Trophoblast cell (in vitro differentiated cells and primary cell): Measurements from ENCODE around the gene MAVS.

ENCODE experiments used
- DNase-seq, 2 donors: peaks; one replicate each; pipeline ENCODE4 v3.0.0-alpha.2; 2016
- H2AFZ ChIP-seq: 2 replicates; pipeline ENCODE4 v1.6.1; 2013; ENCODE audit warnings: low read length, moderate library complexity, mild to moderate bottlenecking; ENCODE audit not compliant: insufficient read depth, poor library complexity
- H2AK5ac ChIP-seq: 2 replicates; pipeline ENCODE4 v1.6.1; 2013; ENCODE audit warnings: mild to moderate bottlenecking, low read length
- H2BK120ac ChIP-seq: 2 replicates; pipeline ENCODE4 v1.6.1; 2013; ENCODE audit warnings: low read length, mild to moderate bottlenecking, moderate library complexity; ENCODE audit not compliant: insufficient read depth, poor library complexity
- H2BK12ac ChIP-seq: 2 replicates; pipeline ENCODE4 v1.6.1; 2013; ENCODE audit warnings: mild to moderate bottlenecking, low read length, moderate library complexity
- H2BK5ac ChIP-seq: 2 replicates; pipeline ENCODE4 v1.6.1; 2013; ENCODE audit warnings: low read length, low read depth, moderate library complexity, mild to moderate bottlenecking; ENCODE audit not compliant: poor library complexity
- H3K14ac ChIP-seq: 2 replicates; pipeline ENCODE4 v1.6.1; 2013; ENCODE audit warnings: mild to moderate bottlenecking, low read length
- H3K18ac ChIP-seq: 2 replicates; pipeline ENCODE4 v1.6.1; 2013; ENCODE audit warnings: mild to moderate bottlenecking, low read length
- H3K23ac ChIP-seq: 2 replicates; pipeline ENCODE4 v1.6.1; 2013; ENCODE audit warnings: low read length
- H3K27ac ChIP-seq: 2 replicates; pipeline ENCODE4 v1.5.1; 2013; ENCODE audit warnings: low read depth, mild to moderate bottlenecking, inconsistent platforms, low read length, moderate library complexity
- H3K27me3 ChIP-seq: 2 replicates; pipeline ENCODE4 v1.6.1; 2013; ENCODE audit warnings: inconsistent platforms, mild to moderate bottlenecking, low read length, moderate library complexity; ENCODE audit not compliant: insufficient read depth
- H3K36me3 ChIP-seq, 2 experiments: 1 replicate in 1 of 2; 2 replicates in 1 of 2; pipeline ENCODE4 v1.6.1; 2013; ENCODE audit warnings: low read length in 2 of 2, mild to moderate bottlenecking in 2 of 2, moderate library complexity in 1 of 2; ENCODE audit not compliant: insufficient read depth in 2 of 2, control insufficient read depth in 1 of 2
- H3K4ac ChIP-seq: 2 replicates; pipeline ENCODE4 v1.6.1; 2013; ENCODE audit warnings: low read depth, mild to moderate bottlenecking, low read length, moderate library complexity
- H3K4me1 ChIP-seq, 2 experiments: 1 replicate in 1 of 2; 2 replicates in 1 of 2; pipeline ENCODE4 v1.6.1; 2013; ENCODE audit warnings: low read length in 2 of 2, mild to moderate bottlenecking in 2 of 2, moderate library complexity in 1 of 2; ENCODE audit not compliant: insufficient read depth in 2 of 2, control insufficient read depth in 1 of 2
- H3K4me2 ChIP-seq: 2 replicates; pipeline ENCODE4 v1.6.1; 2013; ENCODE audit warnings: inconsistent platforms, mild to moderate bottlenecking, low read length, moderate library complexity
- H3K4me3 ChIP-seq: 2 replicates; pipeline ENCODE4 v1.5.1; 2013; ENCODE audit warnings: mild to moderate bottlenecking, low read depth, low read length, inconsistent platforms
- H3K79me1 ChIP-seq: one replicate; pipeline ENCODE4 v1.6.1; 2013; ENCODE audit warnings: low read length
- H3K79me2 ChIP-seq: 2 replicates; pipeline ENCODE4 v1.6.1; 2013; ENCODE audit warnings: low read length, mild to moderate bottlenecking; ENCODE audit not compliant: control insufficient read depth, insufficient read depth, poor library complexity
- H3K9ac ChIP-seq: 2 replicates; pipeline ENCODE4 v1.6.1; 2013; ENCODE audit warnings: mild to moderate bottlenecking, low read length
- H3K9me3 ChIP-seq: 2 replicates; pipeline ENCODE4 v1.6.1; 2013; ENCODE audit warnings: low read depth, mild to moderate bottlenecking, control low read depth, inconsistent platforms, low read length; ENCODE audit not compliant: insufficient read depth
- H4K12ac ChIP-seq: 2 replicates; pipeline ENCODE4 v1.6.1; 2013; ENCODE audit warnings: low read depth, mild to moderate bottlenecking, low read length, moderate library complexity
- H4K8ac ChIP-seq: 2 replicates; pipeline ENCODE4 v1.6.1; 2013; ENCODE audit warnings: low read depth, mild to moderate bottlenecking, low read length, moderate library complexity
- H4K91ac ChIP-seq: one replicate; pipeline ENCODE4 v1.6.1; 2013; ENCODE audit warnings: low read depth, mild to moderate bottlenecking, low read length, moderate library complexity
- WGBS: extraction: QIAGEN DNeasy Blood & Tissue Kit; methylation state at CpG from one replicate; pipeline ENCODE4 v1.1.7; 2013; ENCODE audit warnings: missing lambda C conversion rate; ENCODE audit not compliant: insufficient read length, insufficient coverage; ENCODE audit errors: extremely low coverage; 5-methylcytosine and 5-hydroxymethylcytosine counted together

Gene MAVS

DNA sequence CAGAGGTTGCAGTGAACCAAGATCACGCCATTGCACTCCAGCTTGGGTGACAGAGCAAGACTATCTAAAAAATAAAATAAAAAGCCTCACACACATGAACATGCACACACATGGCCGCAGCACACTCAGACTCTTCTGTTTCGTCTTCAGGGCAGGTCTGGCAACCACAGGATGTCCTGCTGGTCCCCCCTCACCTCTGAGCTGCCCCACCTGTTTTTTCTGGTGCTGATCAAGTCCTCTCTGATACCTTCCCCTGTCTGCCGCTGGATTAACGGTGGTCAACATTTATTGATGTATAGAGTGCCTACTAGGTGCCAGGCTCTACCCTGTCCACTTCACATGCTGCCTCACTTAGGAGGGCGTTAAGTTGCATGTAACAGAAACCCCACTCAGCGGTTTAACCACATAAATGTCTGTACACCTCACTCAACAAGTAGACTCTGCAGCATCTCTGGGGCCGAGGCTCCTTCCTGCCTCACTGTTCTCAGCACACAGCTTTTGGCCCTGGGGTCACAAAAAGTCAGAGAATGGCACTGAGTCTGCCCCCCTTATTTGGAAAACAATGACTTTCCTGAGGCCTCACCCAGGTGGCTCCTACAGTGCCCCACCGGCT is 30.8 kb upstream of the MAVS start:
- Histone ChIP-seq H2AFZ (no peak overlapping the region), H3K36me3 (no peaks in the 10 kb centered on the region), H3K23ac (no peak overlapping the region), H2AK5ac (no peak overlapping the region), H3K14ac (no peak overlapping the region), H3K4me2 (no peak overlapping the region), H2BK12ac (no peak overlapping the region), H3K4me3 (peak overlapping the region; percentile 14), H3K79me1 (peaks cover 8% of the 10 kb centered on the region), H3K9me3 (no peaks in the 10 kb centered on the region), H3K4ac (no peak overlapping the region), H4K12ac (no peak overlapping the region), H3K9ac (no peak overlapping the region), H2BK120ac (no peak overlapping the region), H2BK5ac (no peak overlapping the region), H3K79me2 (peaks cover 6% of the 10 kb centered on the region), H3K27ac (no peak overlapping the region), H3K18ac (no peak overlapping the region), H4K91ac (no peak overlapping the region), H3K4me1 (peaks cover 10 to 12% of the 10 kb centered on the region in 2 experiments), H3K27me3 (no peaks in the 10 kb centered on the region), H4K8ac (no peak overlapping the region)
- DNase-seq = no peak
- no CpG with 5 or more reads among the region's 9 CpGs for WGBS

DNA sequence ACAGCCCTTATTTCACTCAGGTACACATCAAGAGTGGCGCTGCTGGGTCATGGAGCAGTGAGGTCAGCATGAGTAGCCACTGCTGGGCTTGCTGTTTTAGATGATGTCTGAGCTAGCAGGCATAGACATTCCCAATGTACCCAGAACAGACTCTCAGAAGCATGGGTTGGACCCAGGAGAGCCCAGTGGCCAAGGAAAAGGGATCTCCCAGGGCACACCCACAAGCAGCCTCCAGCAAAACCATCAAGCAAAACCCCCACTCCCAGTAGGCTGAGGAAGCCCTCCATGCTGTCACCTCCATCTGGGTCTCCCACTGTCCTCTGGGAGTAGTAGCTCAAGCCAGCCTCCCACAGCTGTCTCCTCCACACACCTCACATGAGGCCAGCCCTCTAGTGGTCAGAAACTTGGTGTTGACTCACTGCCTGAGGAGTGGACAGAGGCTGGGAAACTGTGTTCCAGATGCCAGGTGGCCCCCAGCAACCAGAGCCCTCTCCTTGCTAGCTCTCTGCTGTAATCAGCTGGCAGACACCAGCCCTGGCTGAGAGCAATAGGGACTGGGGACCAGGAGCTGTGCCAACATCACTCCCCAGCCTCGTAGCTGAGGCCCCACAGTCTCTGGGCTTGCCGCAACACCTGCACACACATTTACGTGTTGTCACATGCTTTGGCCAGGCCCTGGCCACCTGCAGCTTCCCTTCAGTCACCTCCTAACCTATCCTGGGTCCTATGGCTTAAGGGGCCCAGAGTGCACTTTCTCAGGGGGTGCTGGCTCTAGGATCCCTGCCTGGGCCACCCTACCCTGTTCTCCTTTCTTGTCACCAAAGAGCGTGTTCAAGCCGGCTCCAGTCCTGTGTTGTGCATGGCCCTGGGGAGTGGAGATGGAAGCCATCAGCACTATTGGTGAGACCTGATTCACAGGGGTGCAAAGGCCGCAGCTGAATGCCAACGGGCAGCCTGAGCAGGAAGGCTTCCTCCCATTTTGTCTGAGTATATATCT is 28.2 kb upstream of the MAVS start:
- no CpG with 5 or more reads among the region's 8 CpGs for WGBS
- no peak overlapping the region for H3K4me2 ChIP-seq
- no peak overlapping the region for H3K14ac ChIP-seq
- H2AK5ac ChIP-seq = peak overlapping the region; percentile 45
- H2BK5ac ChIP-seq = no peak overlapping the region
- H3K36me3 ChIP-seq = peaks cover 9 to 11% of the 10 kb centered on the region in 2 experiments
- H4K91ac ChIP-seq = no peak overlapping the region
- H4K8ac ChIP-seq = peak overlapping the region; percentile 73
- H3K9ac ChIP-seq = no peak overlapping the region
- H3K4me1 ChIP-seq = peaks cover 2 to 3% of the 10 kb centered on the region in 2 experiments
- H3K27ac ChIP-seq = no peak overlapping the region
- no peak overlapping the region for H3K4me3 ChIP-seq
- H2AFZ ChIP-seq = peak overlapping the region; percentile 71
- peak; percentile 73 to 88 for DNase-seq
- peaks cover 6% of the 10 kb centered on the region for H3K79me2 ChIP-seq
- H3K23ac ChIP-seq = no peak overlapping the region
- H3K18ac ChIP-seq = no peak overlapping the region
- no peak overlapping the region for H2BK120ac ChIP-seq
- no peaks in the 10 kb centered on the region for H3K9me3 ChIP-seq
- H2BK12ac ChIP-seq = no peak overlapping the region
- no peak overlapping the region for H4K12ac ChIP-seq
- H3K4ac ChIP-seq = no peak overlapping the region
- H3K27me3 ChIP-seq = no peaks in the 10 kb centered on the region
- peaks cover 8% of the 10 kb centered on the region for H3K79me1 ChIP-seq

DNA sequence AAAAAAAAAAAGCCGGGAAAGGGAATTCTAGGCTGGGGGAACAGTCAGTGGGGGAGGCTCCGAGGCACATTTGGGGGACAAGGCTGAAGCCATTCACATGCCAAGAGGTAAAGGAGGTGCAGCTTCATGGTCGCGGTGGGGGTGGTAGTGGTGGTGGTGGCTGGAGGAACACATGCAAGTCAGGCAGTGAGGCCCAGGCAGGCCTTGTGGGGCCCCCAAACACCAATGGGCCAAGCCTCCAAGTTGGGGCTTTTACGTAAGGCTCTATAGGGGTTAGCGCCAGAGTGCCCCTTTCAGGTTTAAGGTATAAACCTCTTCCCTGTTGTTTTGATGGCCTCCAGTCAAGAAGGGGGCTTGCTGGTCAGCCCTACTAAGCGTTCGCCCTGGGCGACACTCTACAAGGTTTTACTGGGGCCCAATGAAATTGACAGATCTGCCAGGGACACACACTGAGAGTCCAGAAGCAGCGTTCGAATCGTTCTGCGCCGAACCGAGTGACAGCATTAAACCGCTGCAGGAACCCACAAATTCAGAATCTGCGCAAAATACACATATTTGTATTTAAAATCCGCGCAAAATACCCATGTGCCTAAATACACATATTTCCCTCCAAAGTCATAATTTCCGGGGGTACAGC is 27.1 kb upstream of the MAVS start:
- peak overlapping the region; percentile 92 for H3K4me2 ChIP-seq
- peak overlapping the region; percentile 66 for H4K91ac ChIP-seq
- peak overlapping the region; percentile 55 for H3K14ac ChIP-seq
- H3K18ac ChIP-seq = no peak overlapping the region
- H3K27me3 ChIP-seq = no peaks in the 10 kb centered on the region
- peaks cover 2 to 3% of the 10 kb centered on the region in 2 experiments for H3K4me1 ChIP-seq
- no CpG with 5 or more reads among the region's 20 CpGs for WGBS
- H2BK12ac ChIP-seq = peak overlapping the region; percentile 46
- peak overlapping the region; percentile 34 for H3K4ac ChIP-seq
- DNase-seq = no peak
- peak overlapping the region; percentile 67 for H3K27ac ChIP-seq
- peaks cover 6% of the 10 kb centered on the region for H3K79me2 ChIP-seq
- no peak overlapping the region for H3K23ac ChIP-seq
- peak overlapping the region; percentile 79 for H3K9ac ChIP-seq
- peak overlapping the region; percentile 96 for H3K4me3 ChIP-seq
- H2AK5ac ChIP-seq = peak overlapping the region; percentile 97
- peak overlapping the region; percentile 63 for H4K12ac ChIP-seq
- H3K79me1 ChIP-seq = peaks cover 8% of the 10 kb centered on the region
- H4K8ac ChIP-seq = peak overlapping the region; percentile 100
- H3K9me3 ChIP-seq = no peaks in the 10 kb centered on the region
- H2BK120ac ChIP-seq = no peak overlapping the region
- peak overlapping the region; percentile 60 for H2AFZ ChIP-seq
- peak overlapping the region; percentile 43 for H2BK5ac ChIP-seq
- peaks cover 19 to 22% of the 10 kb centered on the region in 2 experiments for H3K36me3 ChIP-seq
